ENCODE results near the gene PEPD. TPM values are rescaled to one million over a fixed set of nuclear protein-coding genes. Genes with fewer than 3 reads are reported as not detected.

Gene PEPD
- total and polyA plus RNA-seq, 2 experiments from 2014 or later: 141 to 175 TPM

- Histone ChIP-seq H4K20me1 (ENCODE audit: insufficient read depth, poor library complexity, severe bottlenecking) (peaks cover 29% of the 10 kb centered on the region), H3K4me1 (ENCODE audit: insufficient read depth) (peaks cover 55% of the 10 kb centered on the region), H3K4me3 (no peak overlapping the region), H2AFZ (no peak overlapping the region), H3K27ac (peak overlapping the region; percentile 90), H3K9me2 (replicated peaks; ENCODE audit: insufficient read depth) (no peaks in the 10 kb centered on the region), H3K4me2 (no peak overlapping the region), H3K36me3 (replicated peaks; ENCODE audit: insufficient read depth, low read depth) (no peaks in the 10 kb centered on the region), H3K27me3 (no peaks in the 10 kb centered on the region), H3K79me2 (peaks cover 57% of the 10 kb centered on the region), H3K9me3 (ENCODE audit: low read depth) (no peaks in the 10 kb centered on the region)
- no peak for DNase-seq (ENCODE audit: low spot score)
- TF ChIP-seq EZH2phosphoT487 (IDR thresholded peaks at IDR 0.05; ENCODE audit: low read depth, severe bottlenecking, unreplicated experiment) (no peak), CTCF (IDR thresholded peaks at IDR 0.05; ENCODE audit: poor library complexity) (no peak), EZH2 (IDR thresholded peaks at IDR 0.05; ENCODE audit: borderline replicate concordance) (no peak)
- 89% methylated on average over 28 of the region's 28 CpGs for WGBS (ENCODE audit: low lambda C conversion rate, missing lambda C conversion rate)
Measured at GRCh38 chr19:33388725-33389420, 132.7 kb downstream of the PEPD start.

DNA sequence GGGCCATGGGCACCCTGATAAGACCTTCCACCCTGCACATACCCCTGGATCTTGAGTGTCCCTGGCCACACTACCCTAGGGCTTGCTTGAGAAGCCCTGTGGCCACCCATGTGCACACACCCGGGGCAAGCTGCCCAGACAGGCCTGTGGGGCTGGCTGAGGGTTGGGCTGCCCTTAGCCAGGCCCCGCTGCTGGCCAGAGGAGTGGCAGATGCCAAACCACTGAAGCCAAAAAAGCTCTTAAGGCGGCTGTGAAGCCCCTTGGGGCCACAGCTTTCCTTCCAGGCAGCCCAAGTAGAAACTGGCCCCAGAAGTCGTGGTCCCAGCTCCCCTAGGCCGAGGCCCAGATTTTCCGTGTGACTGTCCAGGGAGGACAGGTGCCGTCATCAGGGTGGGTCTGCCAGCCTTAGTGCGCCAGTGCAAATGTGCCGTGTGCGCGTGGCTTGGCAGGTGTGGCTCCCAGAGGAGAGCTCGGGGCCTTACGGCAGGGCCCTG lies 133.3 kb downstream of the PEPD start:
- H4K20me1 ChIP-seq (ENCODE audit: insufficient read depth, poor library complexity, severe bottlenecking): peaks cover 35% of the 10 kb centered on the region
- no peaks in the 10 kb centered on the region for H3K9me2 ChIP-seq (replicated peaks; ENCODE audit: insufficient read depth)
- TF ChIP-seq EZH2 (IDR thresholded peaks at IDR 0.05; ENCODE audit: borderline replicate concordance): no peak
- no peak for TF ChIP-seq CTCF (IDR thresholded peaks at IDR 0.05; ENCODE audit: poor library complexity)
- no peak for TF ChIP-seq EZH2phosphoT487 (IDR thresholded peaks at IDR 0.05; ENCODE audit: low read depth, severe bottlenecking, unreplicated experiment)

GRCh38 chr19:33387351-33388230 lies 134.0 kb downstream of the PEPD start:
- no peak overlapping the region for H3K27ac ChIP-seq
- H3K36me3 ChIP-seq (replicated peaks; ENCODE audit: insufficient read depth, low read depth): no peaks in the 10 kb centered on the region
- no peaks in the 10 kb centered on the region for H3K27me3 ChIP-seq
- no peak for DNase-seq (ENCODE audit: low spot score)
- no peak for TF ChIP-seq EZH2phosphoT487 (IDR thresholded peaks at IDR 0.05; ENCODE audit: low read depth, severe bottlenecking, unreplicated experiment)
- no peak for TF ChIP-seq CTCF (IDR thresholded peaks at IDR 0.05; ENCODE audit: poor library complexity)
- TF ChIP-seq EZH2 (IDR thresholded peaks at IDR 0.05; ENCODE audit: borderline replicate concordance): no peak
- peaks cover 70% of the 10 kb centered on the region for H3K79me2 ChIP-seq
- peaks cover 42% of the 10 kb centered on the region for H4K20me1 ChIP-seq (ENCODE audit: insufficient read depth, poor library complexity, severe bottlenecking)
- no peak overlapping the region for H3K4me2 ChIP-seq
- no peaks in the 10 kb centered on the region for H3K9me3 ChIP-seq (ENCODE audit: low read depth)
- no peak overlapping the region for H3K4me3 ChIP-seq
- 96% methylated on average over 38 of the region's 39 CpGs for WGBS (ENCODE audit: low lambda C conversion rate, missing lambda C conversion rate)
- no peak overlapping the region for H2AFZ ChIP-seq
- peaks cover 42% of the 10 kb centered on the region for H3K4me1 ChIP-seq (ENCODE audit: insufficient read depth)
- no peaks in the 10 kb centered on the region for H3K9me2 ChIP-seq (replicated peaks; ENCODE audit: insufficient read depth)

More for the DNA sequence above, 133.3 kb downstream of the PEPD start:
- Histone ChIP-seq H3K79me2 (peaks cover 63% of the 10 kb centered on the region), H3K9me3 (ENCODE audit: low read depth) (no peaks in the 10 kb centered on the region), H3K4me1 (ENCODE audit: insufficient read depth) (peaks cover 49% of the 10 kb centered on the region), H3K4me3 (no peak overlapping the region), H3K36me3 (replicated peaks; ENCODE audit: insufficient read depth, low read depth) (no peaks in the 10 kb centered on the region), H2AFZ (no peak overlapping the region), H3K27me3 (no peaks in the 10 kb centered on the region), H3K4me2 (no peak overlapping the region), H3K27ac (no peak overlapping the region)
- 94% methylated on average over 13 of the region's 13 CpGs for WGBS (ENCODE audit: low lambda C conversion rate, missing lambda C conversion rate)
- DNase-seq (ENCODE audit: low spot score): no peak

Data from hepatocyte (in vitro differentiated cells).